ENCODE results near the gene GJB3. TPM values are rescaled to one million over a fixed set of nuclear protein-coding genes. Genes with fewer than 3 reads are reported as not detected.
A peak's percentile ranks its signal among the peaks of the same experiment; 100 is the strongest.
"Not testable (repeated sequence)": the region's sequence is repeated elsewhere in the genome, so short reads cannot be mapped to it uniquely, and the experiment has no call there.

GJB3 gene
- total RNA-seq, 1 experiment from 2014 or later, result 89.9 TPM

DNA sequence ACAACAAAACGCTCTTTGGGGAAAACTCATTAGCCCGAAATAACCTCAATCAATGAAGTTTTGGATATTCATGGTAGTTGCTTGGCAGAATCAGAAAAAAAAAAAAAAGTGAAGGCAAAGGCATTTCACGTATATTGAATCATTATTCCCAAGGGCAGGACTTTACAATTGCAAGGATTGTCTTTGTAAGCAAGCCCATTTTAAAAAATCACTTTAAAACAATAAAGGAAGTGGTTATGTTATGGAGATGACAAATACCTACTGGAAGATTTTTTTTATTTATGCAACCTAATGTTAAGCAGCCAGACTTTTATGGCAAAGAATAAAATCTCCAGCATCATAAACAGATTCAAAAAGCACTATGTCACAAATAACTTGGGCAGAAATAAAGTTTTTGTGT is 12.2 kb upstream of the GJB3 start:
- Histone ChIP-seq H3K9ac (ENCODE audit: low read length) (no peak overlapping the region), H3K9me3 (ENCODE audit: low read length) (no peaks in the 10 kb centered on the region), H3K4me2 (ENCODE audit: low read length) (0 out of 2 replicates have a peak overlapping the region, but pooled peaks have one; percentile 2), H3K79me2 (ENCODE audit: low read length) (no peaks in the 10 kb centered on the region), H2AFZ (ENCODE audit: low read length) (no peak overlapping the region), H3K4me3 (ENCODE audit: low read length) (no peak overlapping the region), H3K27me3 (ENCODE audit: low read length) (no peaks in the 10 kb centered on the region), H3K4me1 (ENCODE audit: insufficient read depth, low read length) (peaks cover 16% of the 10 kb centered on the region), H3K27ac (ENCODE audit: low read length) (no peak overlapping the region), H3F3A (ENCODE audit: low read length, unreplicated experiment) (no peaks in the 10 kb centered on the region), H3K36me3 (ENCODE audit: low read depth, low read length) (no peaks in the 10 kb centered on the region), H3K9me2 (replicated peaks; ENCODE audit: low read length) (no peaks in the 10 kb centered on the region), H4K20me1 (ENCODE audit: low read length) (no peaks in the 10 kb centered on the region)
- CTCF ChIA-PET, result no interaction called here
- intact Hi-C loops (cut with micrococcal nuclease), result no loop called here
- peak; percentile 72 for ATAC-seq
- POLR2A ChIA-PET (ENCODE audit: unreplicated experiment), result no interaction called here
- no peak for TF ChIP-seq EZH2 (IDR thresholded peaks at IDR 0.05; ENCODE audit: low read length, unreplicated experiment)
- TF ChIP-seq, protein P1, sequence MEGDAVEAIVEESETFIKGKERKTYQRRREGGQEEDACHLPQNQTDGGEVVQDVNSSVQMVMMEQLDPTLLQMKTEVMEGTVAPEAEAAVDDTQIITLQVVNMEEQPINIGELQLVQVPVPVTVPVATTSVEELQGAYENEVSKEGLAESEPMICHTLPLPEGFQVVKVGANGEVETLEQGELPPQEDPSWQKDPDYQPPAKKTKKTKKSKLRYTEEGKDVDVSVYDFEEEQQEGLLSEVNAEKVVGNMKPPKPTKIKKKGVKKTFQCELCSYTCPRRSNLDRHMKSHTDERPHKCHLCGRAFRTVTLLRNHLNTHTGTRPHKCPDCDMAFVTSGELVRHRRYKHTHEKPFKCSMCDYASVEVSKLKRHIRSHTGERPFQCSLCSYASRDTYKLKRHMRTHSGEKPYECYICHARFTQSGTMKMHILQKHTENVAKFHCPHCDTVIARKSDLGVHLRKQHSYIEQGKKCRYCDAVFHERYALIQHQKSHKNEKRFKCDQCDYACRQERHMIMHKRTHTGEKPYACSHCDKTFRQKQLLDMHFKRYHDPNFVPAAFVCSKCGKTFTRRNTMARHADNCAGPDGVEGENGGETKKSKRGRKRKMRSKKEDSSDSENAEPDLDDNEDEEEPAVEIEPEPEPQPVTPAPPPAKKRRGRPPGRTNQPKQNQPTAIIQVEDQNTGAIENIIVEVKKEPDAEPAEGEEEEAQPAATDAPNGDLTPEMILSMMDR (conservative IDR thresholded peaks at IDR 0.05; ENCODE audit: low read depth, low read length), result no peak
- no peak for TF ChIP-seq EZH2phosphoT487 (IDR thresholded peaks at IDR 0.05; ENCODE audit: borderline replicate concordance, low read length)
- peak; percentile 23 for DNase-seq
- no TSS peak for BruUV-seq (replicated peaks)

DNA sequence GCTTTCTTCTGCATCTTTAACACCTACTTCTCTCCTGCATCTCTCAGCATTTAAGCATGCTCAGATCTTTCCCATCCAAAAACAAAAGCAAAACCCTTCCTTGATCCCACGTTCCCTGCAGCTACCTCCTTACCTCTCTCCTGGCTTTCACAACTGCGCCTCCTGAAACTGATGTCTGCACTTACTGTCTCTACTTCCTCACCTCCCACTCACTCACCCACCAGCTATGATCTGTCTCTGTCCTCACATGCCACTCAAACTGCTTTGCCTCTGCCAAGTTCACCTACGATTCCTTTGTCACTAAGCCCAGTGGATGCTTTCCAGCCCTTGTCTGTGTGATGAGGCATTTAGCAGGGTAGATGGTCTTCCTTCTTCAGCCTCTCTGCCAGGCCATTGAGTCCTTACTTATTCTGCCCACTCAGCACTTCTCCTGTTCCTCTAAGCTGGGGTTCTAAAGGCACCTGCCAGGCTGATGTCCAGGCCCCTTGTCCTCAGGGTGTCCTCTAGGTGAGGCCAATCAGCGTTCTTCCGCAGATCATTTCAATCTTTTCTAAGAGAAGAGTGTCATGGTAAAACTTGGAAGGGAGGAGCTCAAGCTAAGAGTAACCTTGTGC is 10.0 kb upstream of the GJB3 start:
- ChIA-PET CTCF (no interaction called here), POLR2A (ENCODE audit: unreplicated experiment) (interaction anchor here (0.6 kb wide), 1 partner anchor 214 kb away, joined by 3 read pairs; the partner anchor contains the start of gene TMEM35B)
- H3K9me2 ChIP-seq (replicated peaks; ENCODE audit: low read length), result no peaks in the 10 kb centered on the region
- no peaks in the 10 kb centered on the region for H3K79me2 ChIP-seq (ENCODE audit: low read length)
- H3K4me2 ChIP-seq (ENCODE audit: low read length), result no peak overlapping the region
- intact Hi-C loops (cut with micrococcal nuclease), result no loop called here
- TF ChIP-seq, protein P1 (conservative IDR thresholded peaks at IDR 0.05; ENCODE audit: low read depth, low read length), result no peak
- TF ChIP-seq EZH2phosphoT487 (IDR thresholded peaks at IDR 0.05; ENCODE audit: borderline replicate concordance, low read length), result no peak
- TF ChIP-seq EZH2 (IDR thresholded peaks at IDR 0.05; ENCODE audit: low read length, unreplicated experiment), result no peak
- H3K9ac ChIP-seq (ENCODE audit: low read length), result no peak overlapping the region
- H3K4me1 ChIP-seq (ENCODE audit: insufficient read depth, low read length), result peaks cover 7% of the 10 kb centered on the region
- BruUV-seq (replicated peaks), result no TSS peak
- no peaks in the 10 kb centered on the region for H3K27me3 ChIP-seq (ENCODE audit: low read length)
- no peak overlapping the region for H3K4me3 ChIP-seq (ENCODE audit: low read length)
- no peak overlapping the region for H3K27ac ChIP-seq (ENCODE audit: low read length)
- no peak for ATAC-seq
- H3K9me3 ChIP-seq (ENCODE audit: low read length), result no peaks in the 10 kb centered on the region
- H3F3A ChIP-seq (ENCODE audit: low read length, unreplicated experiment), result no peaks in the 10 kb centered on the region
- no peaks in the 10 kb centered on the region for H3K36me3 ChIP-seq (ENCODE audit: low read depth, low read length)
- no peak for DNase-seq
- H4K20me1 ChIP-seq (ENCODE audit: low read length), result no peaks in the 10 kb centered on the region
- H2AFZ ChIP-seq (ENCODE audit: low read length), result no peak overlapping the region

DNA sequence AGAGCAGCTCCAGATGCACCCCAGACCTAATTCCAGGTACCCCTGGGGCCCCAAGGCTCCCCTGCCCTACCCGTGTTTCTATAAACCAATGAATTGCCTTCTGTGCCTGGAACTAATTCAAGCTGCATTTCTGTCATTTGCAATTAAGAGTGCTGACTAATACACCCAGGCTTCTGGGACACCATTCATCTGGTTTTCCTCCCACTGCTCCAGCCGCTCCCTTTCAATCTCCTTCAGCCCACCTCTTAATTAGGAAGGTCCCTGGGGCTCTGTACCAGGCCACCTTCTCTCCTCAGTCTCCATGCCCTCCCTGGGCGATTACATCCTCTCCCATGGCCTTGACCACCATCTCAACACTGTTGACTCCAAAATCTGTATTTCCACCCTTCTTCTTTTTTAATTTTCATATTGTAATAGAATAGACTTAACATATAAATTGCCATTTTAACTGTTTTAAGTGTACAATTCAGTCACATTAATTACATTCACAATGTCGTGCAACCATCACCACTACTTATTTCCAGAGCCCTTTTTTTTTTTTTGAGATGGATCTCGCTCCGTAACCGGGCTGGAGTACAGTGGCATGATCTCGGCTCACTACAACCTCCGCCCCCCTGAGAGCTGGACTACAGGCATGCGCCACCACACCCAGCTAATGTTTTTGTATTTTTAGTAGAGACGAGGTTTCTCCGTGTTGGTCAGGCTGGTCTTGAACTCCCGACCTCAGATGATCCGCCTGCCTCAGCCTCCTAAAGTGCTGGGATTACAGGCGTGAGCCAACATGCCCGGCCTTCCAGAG is 9.2 kb upstream of the GJB3 start:
- BruUV-seq (replicated peaks), result no TSS peak
- ChIA-PET CTCF (no interaction called here), POLR2A (ENCODE audit: unreplicated experiment) (interaction anchor here (0.6 kb wide), 1 partner anchor 214 kb away, joined by 3 read pairs; the partner anchor contains the start of gene TMEM35B)
- H2AFZ ChIP-seq (ENCODE audit: low read length), result no peak overlapping the region
- ATAC-seq (no peak), DNase-seq (no peak)
- H4K20me1 ChIP-seq (ENCODE audit: low read length), result no peaks in the 10 kb centered on the region
- H3K4me1 ChIP-seq (ENCODE audit: insufficient read depth, low read length), result peaks cover 7% of the 10 kb centered on the region
- no peaks in the 10 kb centered on the region for H3K9me2 ChIP-seq (replicated peaks; ENCODE audit: low read length)
- intact Hi-C loops (cut with micrococcal nuclease), result no loop called here
- no peaks in the 10 kb centered on the region for H3K79me2 ChIP-seq (ENCODE audit: low read length)
- no peaks in the 10 kb centered on the region for H3K9me3 ChIP-seq (ENCODE audit: low read length)
- H3K4me3 ChIP-seq (ENCODE audit: low read length), result no peak overlapping the region
- no peaks in the 10 kb centered on the region for H3K27me3 ChIP-seq (ENCODE audit: low read length)
- no peak overlapping the region for H3K27ac ChIP-seq (ENCODE audit: low read length)
- no peak overlapping the region for H3K4me2 ChIP-seq (ENCODE audit: low read length)
- TF ChIP-seq EZH2phosphoT487 (IDR thresholded peaks at IDR 0.05; ENCODE audit: borderline replicate concordance, low read length) (no peak), EZH2 (IDR thresholded peaks at IDR 0.05; ENCODE audit: low read length, unreplicated experiment) (no peak)
- TF ChIP-seq, protein P1 (conservative IDR thresholded peaks at IDR 0.05; ENCODE audit: low read depth, low read length), result no peak
- no peak overlapping the region for H3K9ac ChIP-seq (ENCODE audit: low read length)
- H3F3A ChIP-seq (ENCODE audit: low read length, unreplicated experiment), result no peaks in the 10 kb centered on the region
- no peaks in the 10 kb centered on the region for H3K36me3 ChIP-seq (ENCODE audit: low read depth, low read length)

DNA sequence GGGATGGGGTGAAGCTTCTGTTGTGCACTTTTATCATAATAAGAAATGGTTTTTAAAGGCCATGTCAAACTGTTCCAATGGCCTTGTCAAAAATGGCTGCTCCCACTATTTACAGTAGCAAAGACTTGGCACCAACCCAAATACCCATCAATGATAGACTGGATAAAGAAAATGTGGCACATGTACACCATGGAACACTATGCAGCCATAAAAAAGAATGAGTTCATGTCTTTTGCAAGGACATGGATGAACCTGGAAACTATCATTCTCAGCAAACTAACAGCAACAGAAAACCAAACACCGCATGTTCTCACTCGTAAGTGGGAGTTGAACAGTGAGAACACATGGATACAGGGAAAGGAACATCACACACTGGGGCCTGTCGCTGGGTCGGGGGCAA is 7.9 kb upstream of the GJB3 start:
- H4K20me1 ChIP-seq (ENCODE audit: low read length); BruUV-seq (replicated peaks); H3K4me2 ChIP-seq (ENCODE audit: low read length); POLR2A ChIA-PET (ENCODE audit: unreplicated experiment); H3F3A ChIP-seq (ENCODE audit: low read length, unreplicated experiment); H3K27ac ChIP-seq (ENCODE audit: low read length); H3K36me3 ChIP-seq (ENCODE audit: low read depth, low read length); H3K27me3 ChIP-seq (ENCODE audit: low read length); H3K4me3 ChIP-seq (ENCODE audit: low read length); intact Hi-C loops (cut with micrococcal nuclease); H3K9me2 ChIP-seq (replicated peaks; ENCODE audit: low read length); H3K9ac ChIP-seq (ENCODE audit: low read length); DNase-seq; H2AFZ ChIP-seq (ENCODE audit: low read length); H3K9me3 ChIP-seq (ENCODE audit: low read length); ATAC-seq; H3K79me2 ChIP-seq (ENCODE audit: low read length); CTCF ChIA-PET: not testable (repeated sequence)
- peaks cover 11% of the 10 kb centered on the region for H3K4me1 ChIP-seq (ENCODE audit: insufficient read depth, low read length)

Data from PC-3 (cell line).